GM19351 (cell line): ENCODE data around the gene FYN.

Experiments
- ATAC-seq: cut with Tn5 transposase; IDR thresholded peaks from one replicate; pipeline ENCODE4 v1.9.1; 2021; ENCODE audit warnings: mild to moderate bottlenecking, moderate library complexity; ENCODE audit not compliant: unreplicated experiment

Gene FYN

DNA sequence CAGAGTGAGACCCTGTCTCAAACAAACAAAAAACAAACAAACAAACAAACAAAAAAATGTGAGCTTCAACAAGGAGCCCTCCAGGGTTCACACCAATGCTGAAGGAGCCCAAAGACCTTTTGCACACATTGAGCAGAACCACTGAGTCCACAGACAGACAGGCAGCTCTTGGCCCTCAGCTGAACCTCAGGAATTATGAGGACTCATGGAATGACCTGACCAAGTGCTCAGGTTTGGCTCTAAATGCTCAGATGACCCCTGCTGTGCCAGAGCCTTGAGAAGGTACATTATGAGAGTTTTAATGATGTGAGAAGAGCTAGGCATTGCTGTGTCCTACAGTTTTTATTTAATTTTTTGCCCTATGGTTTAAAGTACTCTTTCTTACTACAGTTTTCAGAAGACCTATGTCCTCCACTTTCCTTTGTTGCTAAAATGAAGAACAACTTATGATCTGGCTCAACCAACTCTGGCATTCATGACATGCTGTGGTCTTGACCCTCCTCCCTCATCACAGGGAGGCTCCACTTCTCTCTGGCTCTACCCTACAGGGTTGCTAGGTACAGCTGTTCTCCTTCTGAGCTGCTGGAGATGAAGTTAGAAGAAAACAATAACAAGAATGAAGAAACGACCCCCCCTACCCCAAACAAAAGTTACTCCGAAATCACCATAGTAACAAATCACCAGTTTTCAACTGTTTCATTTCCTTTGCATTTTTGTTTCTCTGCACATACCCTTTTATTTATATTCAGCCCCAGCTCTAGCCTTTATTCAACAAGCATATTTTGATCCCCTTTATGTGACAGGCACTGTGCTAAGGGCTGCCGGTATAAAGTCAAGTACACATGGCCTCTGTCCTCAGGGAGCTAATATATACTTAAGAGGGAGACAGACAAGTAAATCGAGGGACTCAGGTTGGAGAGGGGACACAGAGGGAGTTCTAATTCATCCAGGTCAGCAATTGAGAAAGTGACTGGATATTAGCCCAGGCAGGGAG is 138.9 kb downstream of the FYN start:
- no peak for ATAC-seq

DNA sequence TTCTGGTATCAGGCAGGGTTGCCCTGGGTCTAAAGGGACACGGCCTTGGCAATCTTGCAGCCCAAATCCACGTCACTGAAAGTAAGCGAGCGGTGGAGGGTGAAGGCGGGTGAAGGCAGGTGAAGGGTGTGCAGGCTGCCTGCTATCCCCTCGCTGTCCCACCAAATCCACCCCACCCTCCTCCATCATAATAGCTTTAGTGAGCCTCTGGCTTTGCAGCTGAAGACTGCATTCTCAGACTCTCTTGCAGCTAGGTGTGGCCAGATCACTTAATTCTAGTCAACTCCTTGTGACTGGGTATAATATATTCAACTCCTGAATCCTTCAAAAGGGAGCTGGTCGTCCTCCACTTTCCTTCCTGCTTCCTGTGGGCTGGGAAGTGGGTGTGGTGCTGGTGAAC is 140.9 kb downstream of the FYN start:
- no peak for ATAC-seq

DNA sequence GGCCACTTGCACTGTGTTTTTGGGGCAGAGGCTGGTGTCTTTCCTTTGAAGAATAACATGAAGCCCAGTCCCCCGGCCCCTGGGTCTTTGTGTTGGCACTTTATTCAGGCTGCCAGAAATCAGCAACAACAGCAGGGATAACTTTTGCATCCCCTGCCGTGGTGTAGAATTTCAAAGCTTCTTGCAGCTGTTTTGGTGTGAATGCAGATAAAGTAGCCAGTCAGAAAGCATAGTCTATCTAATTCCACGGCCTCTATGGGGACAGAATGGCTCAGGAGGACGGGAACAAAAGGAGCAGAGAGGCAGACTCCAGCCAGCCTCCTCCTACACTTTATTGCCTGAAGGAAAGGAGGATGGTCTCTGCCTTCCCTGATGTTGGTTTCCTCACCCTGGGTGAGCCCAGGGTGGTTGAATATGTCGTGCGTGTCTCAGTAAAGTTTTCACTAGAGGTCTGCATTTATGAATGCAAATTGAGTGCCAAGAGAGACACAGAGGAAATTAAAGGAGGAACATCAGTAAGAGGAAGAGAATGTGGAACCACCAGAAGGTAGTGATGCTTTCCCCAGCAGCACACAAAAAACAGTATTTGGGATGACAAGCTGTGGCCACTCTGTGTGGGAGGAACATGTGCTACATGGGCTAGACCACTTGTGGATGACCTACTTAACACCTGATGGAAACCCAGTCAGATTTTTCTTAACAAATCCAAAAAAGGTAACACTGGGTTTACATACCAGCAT is 141.6 kb downstream of the FYN start:
- no peak for ATAC-seq

DNA sequence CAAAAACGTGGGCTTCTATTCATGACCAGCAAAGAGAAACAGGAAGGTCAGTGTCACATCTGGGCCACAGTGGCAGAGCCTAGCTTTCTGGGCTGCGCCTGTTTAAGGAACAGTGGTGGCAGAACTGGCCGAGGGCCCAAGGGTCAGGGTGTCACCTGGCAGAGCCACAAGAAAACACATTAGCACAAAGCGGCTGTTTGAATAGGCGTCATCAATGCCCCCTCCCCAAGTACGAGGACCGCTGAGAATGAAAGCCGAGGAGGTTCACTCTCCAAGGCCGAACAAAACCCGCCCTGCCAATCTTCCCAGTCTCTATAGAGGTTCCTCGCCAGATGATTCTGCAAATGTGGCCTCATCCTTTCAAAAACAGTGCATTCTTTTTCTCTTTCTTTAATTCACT is 142.4 kb downstream of the FYN start:
- ATAC-seq: no peak

DNA sequence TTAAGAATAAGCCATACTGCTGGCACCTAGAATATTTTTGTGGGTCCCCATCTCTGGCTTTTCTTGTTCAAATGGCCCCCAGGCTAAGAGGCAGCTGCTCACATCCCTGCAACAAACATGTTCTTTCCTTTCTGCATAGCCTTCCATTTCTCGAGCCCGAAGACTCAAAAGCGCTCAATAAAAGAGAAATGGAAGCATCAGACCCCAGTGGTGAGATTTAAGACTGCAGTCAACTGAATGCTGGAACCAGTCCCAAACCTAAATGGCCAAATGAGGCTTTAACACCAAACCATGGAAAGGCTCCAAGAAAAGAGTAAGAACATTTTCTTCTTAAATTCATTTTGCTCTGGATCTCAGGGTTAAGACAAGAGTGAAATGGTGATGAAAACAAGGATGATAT is 145.4 kb downstream of the FYN start:
- ATAC-seq: no peak

DNA sequence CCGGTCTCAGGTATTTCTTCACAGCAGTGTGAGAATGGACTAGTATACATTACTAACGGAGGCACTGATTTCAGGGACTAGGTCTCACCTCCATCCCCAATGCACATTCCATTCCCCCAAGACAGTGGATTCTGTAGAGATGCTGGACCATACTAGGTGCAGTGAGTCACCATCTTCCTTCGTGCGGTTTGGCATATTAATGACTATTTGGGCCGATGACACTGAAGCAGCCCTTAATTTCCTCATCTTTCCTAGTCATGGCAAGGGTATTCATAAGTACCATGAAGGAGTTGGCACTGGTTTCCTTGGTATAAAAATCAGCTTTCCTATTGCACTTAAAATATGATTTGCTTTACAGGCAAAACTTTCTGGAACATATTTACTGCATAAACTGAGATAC is 146.2 kb downstream of the FYN start:
- no peak for ATAC-seq

DNA sequence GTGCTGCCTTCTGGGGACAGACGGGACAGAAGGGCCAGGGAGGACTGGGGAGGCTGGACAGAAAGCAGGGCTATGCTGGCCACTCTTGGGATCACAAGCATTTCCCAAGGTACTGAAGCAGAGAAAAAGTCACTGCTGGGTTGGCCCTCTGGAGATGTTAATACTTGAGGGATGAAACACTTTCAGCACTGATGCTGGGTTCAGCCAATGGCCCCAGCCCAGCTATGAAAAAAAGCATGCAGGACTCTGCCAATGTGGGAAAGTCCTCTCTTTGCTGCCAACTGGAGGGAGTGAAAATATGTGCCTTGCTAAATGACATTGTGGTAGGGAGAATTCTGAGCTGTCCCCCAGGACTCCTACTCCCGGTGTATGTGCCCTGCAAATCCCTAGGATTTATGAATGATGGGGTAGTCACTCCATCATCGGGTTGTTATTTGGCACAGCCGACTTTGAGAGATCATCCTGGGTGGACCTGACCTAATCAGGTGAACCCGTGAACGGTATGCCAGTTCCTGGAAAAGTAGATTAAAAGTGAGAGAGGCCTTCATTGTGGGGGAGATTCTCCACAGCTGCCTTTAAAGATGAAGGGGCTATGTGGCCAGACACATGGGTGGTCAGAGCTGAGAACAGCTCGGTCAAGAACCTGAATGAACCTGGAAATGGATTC is 147.7 kb downstream of the FYN start:
- ATAC-seq: no peak

DNA sequence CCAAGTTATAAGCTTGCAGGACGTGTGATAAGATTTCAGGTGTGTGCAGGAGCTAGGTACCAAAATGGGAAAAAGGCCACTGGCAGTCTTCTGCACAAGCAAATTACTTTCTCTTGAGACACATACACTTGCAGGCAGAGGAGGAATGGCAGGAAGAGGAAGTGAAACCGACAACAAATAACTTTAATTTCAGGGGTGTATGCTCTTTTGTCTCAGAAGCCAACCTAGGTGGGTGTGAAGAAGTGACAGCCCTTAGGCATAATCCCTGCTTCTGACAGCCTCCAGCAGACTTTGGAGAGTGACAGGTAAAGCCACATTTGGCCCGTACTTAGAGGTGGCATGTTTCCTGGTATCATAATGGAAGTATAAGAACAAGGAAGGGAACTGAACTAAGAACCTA is 148.7 kb downstream of the FYN start:
- peak; percentile 97 for ATAC-seq

DNA sequence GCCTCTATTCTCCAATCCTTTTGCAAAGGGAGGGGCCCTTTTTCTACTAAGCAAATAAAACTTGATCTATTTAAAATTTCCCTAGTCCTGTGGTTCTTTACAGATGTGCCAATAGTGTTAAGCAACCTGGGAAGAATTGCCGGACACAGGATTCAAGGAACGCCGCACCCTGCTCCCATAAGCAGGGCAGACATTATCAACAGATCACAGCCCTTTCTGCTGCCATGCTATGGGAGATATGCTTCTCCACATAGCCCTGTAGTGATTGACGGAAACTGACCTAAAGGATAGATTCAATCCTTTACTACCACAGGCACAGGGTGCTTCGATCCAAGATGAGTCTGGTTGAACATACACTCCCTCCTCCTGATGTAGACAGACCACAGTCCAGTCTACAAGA is 149.2 kb downstream of the FYN start:
- peak; percentile 27 for ATAC-seq

DNA sequence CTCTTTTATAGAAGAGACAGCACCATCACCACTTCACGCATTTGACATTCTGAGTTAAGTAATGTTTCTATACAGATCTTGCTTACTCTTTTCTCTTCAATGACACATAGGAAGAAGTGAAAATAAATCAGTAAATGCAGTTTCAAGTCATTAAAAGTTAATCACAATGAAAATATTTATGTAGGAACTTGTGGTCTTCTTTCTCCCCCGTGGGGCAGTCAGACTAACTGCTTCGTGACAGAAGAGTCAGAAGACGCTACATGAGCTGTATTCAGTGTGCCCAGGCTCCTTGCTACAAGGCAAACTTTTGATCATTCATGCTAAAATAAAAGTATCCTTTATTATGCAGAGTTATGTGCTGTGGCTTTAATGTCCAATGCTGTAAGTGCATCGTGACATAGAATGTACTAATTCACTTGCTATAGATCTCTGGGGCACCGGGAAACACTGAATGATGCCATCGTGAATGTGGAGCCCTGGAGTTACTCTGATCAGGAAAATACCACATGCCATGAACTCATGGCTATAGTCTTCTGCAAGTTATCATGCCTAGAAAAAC is 149.8 kb downstream of the FYN start:
- ATAC-seq: no peak

DNA sequence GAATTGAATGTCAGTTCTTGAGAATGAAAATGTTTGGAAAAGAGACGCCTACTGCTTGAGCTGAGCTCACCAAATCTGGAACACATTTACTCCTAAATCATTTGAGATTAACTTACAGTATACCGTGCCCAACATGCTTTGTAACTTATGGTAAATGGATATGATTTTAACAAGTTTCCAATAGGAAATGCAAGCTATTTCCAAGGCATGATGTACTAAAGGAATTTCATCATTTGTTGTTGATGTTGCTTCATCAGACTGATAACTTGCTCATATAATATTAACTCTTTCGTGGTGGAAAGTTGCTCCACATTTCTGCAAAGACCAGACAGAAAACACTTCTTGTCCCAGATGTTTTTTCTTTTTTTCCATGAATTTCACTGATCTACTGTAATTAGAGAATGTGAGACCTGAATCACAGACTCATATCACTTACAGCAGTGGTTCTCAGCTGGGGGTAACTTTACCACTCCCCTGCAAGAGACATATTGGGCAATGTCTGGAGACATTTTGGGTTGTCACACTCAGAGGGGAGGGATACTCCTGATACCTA is 151.0 kb downstream of the FYN start:
- no peak for ATAC-seq

DNA sequence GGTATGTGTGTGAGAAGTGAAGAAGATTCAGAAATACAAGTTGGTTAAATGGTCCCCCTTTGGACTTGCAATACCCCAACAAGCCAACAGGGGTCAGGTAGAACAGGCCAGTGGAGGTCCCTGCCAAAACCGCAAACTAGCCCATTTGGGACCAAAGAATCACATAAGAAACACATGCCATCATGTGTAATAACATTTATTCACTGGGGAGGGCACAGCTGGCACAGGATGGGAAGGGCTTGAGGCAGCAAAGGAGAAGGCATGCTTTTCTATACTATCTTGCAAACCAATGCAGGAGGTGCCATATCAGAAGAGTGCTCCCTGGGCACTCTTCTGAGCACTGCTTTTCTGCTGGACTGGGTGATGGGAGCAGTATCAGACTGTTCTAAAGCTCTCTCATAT is 151.5 kb downstream of the FYN start:
- ATAC-seq: no peak

DNA sequence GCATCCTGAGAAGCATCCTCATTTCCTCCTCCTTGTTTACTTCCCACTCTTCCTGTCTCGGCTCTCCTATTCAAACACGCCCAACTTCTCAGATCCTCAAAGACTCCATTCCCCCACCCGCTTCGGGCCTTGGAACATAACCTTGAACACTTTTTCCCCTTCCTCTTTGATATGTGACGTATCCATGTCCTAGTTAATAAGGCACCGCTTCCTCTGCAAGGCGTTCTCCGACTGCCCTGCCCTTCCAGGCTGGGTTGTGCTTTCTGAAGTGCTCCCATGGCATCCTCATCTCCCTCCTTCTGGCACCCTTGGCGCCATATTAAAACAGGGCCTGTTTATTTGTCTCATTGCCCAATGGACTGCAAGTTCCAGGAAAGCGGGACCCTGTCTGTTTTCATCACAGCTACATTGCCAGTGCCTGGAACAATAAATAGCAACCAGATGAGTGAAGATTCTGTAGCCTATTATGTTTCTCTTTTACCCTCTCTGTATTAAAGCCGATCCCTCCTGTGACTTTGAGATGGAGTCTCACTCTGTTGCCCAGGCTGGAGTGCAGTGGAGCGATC is 152.2 kb downstream of the FYN start:
- ATAC-seq: no peak

DNA sequence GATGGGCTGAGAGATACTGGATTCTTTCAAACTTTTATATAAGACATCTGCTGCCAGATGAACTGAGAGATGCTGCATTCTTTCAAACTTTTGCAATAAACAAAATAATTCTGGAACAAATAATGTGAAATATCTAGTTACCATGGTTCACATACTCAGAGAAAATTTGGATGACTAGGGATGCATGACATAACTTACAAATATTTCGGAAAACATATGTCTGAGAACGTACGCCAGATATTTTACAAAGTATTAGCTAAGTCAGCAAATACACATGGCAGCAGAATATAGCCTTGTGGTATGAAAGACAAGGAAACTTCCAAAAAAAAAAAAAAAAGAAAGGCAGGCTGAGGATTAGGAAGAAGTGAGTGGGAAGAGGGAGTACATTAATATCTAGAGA is 154.3 kb downstream of the FYN start:
- no peak for ATAC-seq

DNA sequence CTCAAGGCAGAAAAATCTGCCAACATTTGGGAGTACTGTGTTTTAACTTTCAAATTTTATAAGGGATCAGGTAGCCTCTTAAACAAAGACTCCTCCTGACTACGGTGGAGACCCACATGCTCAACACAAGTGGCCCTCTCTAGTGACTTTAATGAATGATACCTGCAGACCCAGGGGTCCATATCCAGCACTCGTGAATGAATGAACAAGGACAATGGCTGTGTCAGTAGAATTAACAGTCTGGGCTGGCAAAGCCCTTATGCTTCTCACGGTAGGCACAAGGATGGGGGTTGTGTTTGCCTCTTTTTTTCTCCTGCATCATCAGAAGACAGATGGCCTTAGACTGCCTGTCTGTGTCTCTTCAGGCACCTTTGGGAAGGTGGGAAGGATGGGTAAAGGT is 154.9 kb downstream of the FYN start:
- no peak for ATAC-seq

DNA sequence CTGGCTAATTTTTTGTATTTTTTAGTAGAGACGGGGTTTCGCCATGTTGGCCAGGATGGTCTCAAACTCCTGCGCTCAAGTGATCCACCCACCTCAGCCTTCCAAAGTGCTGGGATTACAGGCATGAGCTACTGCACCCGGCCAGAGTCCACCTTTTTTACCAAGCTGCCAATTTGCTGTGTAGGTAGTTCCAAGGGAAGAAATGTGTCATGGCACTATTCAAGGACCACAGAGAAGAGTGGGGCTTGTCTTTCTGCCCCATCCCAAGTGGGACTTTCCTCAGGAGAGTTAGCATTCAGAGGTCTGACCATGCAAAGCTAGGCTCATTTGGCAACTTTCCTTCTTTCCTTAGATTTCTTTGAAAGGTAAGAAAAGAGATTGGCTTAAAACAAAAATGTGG is 155.6 kb downstream of the FYN start:
- no peak for ATAC-seq

DNA sequence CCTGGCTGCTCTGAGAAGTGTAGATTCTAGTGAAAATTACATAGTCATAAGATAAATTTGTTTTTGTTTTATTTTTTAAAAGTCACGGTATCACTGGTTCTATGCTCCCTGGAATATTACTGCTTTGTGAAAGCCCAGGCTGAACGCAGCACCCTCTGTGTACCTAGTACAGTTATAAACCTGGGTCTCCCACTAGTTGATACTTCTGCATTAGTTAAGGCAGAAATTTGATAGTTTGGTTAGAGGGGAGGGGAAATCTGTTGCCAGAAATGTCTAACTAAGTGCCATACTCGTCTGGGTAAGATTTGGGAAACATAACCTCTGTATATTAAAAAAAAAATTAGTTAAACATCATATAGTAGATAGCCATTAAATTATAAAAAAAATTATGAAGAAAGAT is 156.9 kb downstream of the FYN start:
- ATAC-seq: no peak

DNA sequence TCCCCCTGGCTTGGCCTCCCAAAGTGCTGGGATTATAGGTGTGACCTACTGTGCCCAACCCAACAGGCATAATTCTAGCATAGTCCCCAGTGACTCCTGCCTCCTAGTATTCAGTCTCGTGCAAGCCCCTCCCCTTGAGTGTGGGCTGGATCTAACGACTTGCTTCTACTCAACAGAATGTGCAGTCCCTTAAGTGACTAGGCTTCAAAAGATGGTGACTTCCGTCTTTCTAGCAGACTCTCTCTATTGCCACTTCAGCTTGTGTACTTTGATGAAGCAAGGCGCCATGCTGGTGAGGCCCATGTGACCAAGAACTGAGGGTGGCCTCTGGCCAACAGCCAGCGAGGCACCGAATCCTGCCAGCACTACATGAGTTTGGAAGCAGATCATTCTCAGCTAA is 157.9 kb downstream of the FYN start:
- ATAC-seq: no peak

DNA sequence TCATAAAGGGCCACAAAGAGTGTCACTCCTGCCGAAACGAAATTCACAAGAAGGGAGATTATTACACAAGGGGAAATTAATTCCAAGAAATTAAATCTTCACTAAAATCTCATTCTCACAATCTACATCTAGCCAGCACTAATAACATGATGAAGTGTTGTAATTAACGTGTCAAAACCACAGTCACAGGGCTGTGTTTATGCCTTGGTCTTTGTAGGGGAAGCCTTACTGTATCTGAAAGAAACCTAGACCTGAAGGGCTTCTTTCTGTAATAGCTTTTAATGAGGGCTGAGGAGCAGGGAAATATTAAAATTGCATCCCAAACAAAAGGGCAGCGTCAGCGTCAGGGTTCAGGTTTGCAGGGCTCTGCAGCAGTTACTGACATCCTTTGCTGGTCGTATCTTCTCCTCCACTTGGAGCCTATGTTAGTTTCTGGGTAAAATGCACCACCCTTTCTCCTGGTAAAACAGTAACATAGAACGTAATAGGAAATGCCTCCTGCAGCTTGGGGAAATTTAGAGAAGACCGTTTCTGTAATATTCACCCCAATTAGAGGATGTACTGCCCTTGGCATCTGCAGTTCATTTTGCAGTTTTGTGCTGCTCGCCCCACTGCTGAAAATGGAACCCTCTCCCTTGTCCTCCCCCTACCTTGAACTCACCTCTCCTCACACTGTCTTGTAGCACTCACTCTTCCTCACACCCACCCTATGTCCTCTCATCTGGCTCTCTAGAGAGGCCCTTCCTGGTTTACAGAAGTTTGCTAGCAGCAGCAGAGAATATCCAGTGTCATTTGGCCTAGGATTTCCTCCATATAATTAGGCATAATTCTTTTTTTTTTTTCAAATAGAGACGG is 158.6 kb downstream of the FYN start:
- no peak for ATAC-seq

DNA sequence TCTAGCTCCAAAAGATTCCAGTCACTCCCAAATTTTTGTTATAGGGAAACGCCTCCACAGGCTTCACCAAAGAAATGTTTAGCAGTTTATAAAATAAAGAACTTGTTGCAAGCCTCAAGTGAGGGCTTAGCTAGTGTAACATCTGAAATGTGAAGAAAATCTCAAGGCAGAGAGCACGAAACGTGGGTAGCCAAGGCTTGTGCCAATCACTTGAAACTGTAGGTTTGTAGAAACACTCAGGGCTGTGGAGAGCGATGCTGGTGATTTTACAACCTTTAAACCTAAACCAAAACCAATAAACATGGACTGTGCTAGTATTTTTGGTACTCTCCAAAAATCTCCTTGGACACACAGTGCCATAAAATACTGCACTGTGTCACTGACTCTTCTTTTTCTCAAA is 159.4 kb downstream of the FYN start:
- ATAC-seq: no peak
